ENCODE measurements around the gene EPHA8.

EPHA8 gene

DNA sequence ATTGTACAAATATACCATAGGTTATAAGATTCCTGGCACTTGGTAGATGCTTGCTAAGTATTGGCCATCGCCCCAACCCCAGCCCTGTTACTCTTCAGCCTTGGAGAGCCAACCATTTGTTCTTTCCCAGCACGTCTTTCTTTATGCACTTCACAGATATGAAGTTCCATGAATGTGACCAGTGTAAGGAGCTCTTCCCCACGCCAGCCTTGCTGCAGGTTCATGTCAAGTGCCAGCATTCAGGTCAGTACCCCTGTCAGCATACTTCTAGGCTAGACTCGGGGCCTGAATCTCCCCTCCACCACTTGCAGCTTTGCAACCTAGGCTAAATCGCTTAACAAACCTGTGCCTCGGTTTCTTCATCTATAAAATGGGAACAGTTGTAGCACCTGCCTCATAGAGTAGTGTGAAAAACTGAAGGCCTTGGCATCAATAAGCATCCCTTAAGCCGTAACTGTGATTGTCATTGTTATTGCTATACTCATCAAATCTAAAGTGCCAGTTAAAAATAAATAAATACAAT lies 41.0 kb upstream of the EPHA8 start:
- no peak for DNase-seq (ENCODE audit: low read depth, low spot score)
- in situ Hi-C loops (cut with HindIII; ENCODE audit: low sequenced_read_pairs) = no loop called here
- TF ChIP-seq, protein P1, sequence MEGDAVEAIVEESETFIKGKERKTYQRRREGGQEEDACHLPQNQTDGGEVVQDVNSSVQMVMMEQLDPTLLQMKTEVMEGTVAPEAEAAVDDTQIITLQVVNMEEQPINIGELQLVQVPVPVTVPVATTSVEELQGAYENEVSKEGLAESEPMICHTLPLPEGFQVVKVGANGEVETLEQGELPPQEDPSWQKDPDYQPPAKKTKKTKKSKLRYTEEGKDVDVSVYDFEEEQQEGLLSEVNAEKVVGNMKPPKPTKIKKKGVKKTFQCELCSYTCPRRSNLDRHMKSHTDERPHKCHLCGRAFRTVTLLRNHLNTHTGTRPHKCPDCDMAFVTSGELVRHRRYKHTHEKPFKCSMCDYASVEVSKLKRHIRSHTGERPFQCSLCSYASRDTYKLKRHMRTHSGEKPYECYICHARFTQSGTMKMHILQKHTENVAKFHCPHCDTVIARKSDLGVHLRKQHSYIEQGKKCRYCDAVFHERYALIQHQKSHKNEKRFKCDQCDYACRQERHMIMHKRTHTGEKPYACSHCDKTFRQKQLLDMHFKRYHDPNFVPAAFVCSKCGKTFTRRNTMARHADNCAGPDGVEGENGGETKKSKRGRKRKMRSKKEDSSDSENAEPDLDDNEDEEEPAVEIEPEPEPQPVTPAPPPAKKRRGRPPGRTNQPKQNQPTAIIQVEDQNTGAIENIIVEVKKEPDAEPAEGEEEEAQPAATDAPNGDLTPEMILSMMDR (IDR thresholded peaks at IDR 0.05; ENCODE audit: low read depth, low read length) = no peak
- H3K4me3 ChIP-seq (ENCODE audit: low read depth, low read length) = no peak overlapping the region

DNA sequence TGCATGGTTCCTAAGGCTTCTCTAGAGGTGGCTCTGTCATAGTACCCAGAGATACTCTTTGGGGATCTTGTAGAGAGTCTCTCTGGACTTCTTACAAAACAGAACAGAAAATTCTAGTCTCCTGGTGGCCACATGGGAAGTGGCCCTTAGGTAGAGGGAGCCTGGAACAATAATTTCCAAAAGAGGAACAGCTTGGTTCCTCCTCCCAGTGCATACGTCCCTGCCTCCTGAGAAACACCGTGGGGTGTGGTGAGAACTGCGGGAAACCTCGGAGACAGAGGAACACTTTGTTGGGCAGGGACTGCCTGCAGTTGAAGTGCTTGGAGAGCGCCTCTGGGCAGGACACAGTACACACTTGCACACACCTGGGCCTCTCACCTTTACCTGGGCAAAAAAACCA lies 38.8 kb upstream of the EPHA8 start:
- no peak for DNase-seq (ENCODE audit: low read depth, low spot score)
- in situ Hi-C loops (cut with HindIII; ENCODE audit: low sequenced_read_pairs) = no loop called here
- no peak overlapping the region for H3K4me3 ChIP-seq (ENCODE audit: low read depth, low read length)
- TF ChIP-seq, protein P1 (IDR thresholded peaks at IDR 0.05; ENCODE audit: low read depth, low read length) = no peak

DNA sequence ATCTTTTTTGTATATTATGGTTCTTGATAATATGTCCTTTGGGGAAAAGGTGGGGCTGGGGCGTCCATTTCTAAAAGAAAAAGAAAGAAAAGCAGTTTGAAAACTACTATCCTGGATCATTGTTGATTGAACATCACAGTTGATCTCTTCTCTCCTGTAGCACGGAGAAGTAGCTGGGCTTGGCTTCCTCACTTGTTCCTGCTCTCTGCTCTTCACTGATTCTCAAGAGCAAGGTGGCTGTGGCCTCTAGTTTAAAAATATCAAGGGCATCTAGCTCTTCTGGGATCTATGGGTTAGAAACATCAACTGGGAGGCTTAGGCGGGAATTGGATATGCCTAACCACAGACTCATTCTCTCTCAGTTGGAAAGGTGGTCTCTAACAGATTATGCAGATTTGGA lies 38.1 kb upstream of the EPHA8 start:
- TF ChIP-seq, protein P1 (IDR thresholded peaks at IDR 0.05; ENCODE audit: low read depth, low read length) = no peak
- in situ Hi-C loops (cut with HindIII; ENCODE audit: low sequenced_read_pairs) = no loop called here
- no peak for DNase-seq (ENCODE audit: low read depth, low spot score)
- H3K4me3 ChIP-seq (ENCODE audit: low read depth, low read length) = no peak overlapping the region

DNA sequence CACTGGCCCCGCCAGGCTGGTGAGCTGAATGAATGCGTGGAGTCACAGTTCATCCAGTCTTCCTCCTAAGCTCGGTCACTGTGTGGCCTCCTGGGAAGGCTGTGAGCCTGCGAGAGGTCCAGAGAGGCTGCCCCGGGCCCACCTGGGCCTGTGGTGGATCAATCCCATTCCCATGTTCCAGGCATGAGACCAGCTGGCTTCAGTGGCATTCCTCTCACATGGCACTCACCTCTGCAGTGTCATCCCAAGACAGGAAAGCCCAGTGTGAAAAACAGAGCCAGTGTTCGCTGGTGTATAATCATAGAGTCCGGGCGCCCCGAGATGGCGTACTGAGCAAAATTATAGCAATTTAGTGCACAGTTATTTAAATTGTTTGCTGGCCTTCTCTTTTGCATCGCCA lies 37.6 kb upstream of the EPHA8 start:
- no peak for DNase-seq (ENCODE audit: low read depth, low spot score)
- H3K4me3 ChIP-seq (ENCODE audit: low read depth, low read length) = no peak overlapping the region
- in situ Hi-C loops (cut with HindIII; ENCODE audit: low sequenced_read_pairs) = no loop called here
- TF ChIP-seq, protein P1 (IDR thresholded peaks at IDR 0.05; ENCODE audit: low read depth, low read length) = no peak

DNA sequence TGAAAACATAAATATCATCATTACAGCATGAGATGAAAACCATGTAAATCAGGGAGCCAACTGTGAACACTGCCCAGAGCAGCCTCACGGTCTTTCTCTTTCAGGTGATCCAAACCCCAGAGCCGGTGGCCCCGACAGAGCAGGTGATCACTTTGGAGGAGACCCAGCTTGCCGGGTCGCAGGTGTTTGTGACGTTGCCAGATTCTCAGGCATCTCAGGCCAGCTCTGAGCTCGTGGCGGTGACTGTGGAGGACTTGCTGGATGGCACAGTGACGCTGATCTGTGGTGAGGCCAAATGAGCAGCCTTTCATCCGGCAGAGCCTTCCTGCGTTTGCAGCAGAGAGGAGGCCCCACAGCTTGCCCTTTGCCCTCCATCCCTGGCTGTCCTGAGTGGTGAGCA lies 37.2 kb upstream of the EPHA8 start:
- no peak for DNase-seq (ENCODE audit: low read depth, low spot score)
- H3K4me3 ChIP-seq (ENCODE audit: low read depth, low read length) = no peak overlapping the region
- in situ Hi-C loops (cut with HindIII; ENCODE audit: low sequenced_read_pairs) = no loop called here
- TF ChIP-seq, protein P1 (IDR thresholded peaks at IDR 0.05; ENCODE audit: low read depth, low read length) = no peak

DNA sequence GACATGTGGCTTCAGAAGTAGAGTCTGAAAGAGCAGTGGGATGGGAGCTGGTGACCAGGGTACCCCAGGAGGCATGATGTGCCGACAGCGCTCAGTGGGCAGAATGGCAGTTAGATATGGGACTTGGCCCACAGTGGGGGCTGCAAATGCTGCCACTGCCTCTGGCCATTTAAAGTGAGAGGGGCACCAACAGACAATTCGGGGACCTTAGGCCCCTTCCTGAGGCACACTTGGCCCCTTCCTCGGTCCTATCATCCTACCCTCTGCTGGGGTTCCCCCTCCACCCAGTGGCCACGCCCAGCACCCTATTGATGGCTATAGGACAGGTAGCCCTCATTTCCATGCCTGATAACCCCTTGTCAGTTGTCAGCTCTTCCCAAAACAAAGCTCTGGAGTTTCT lies 36.6 kb upstream of the EPHA8 start:
- no peak for DNase-seq (ENCODE audit: low read depth, low spot score)
- TF ChIP-seq, protein P1 (IDR thresholded peaks at IDR 0.05; ENCODE audit: low read depth, low read length) = no peak
- in situ Hi-C loops (cut with HindIII; ENCODE audit: low sequenced_read_pairs) = no loop called here
- no peak overlapping the region for H3K4me3 ChIP-seq (ENCODE audit: low read depth, low read length)

DNA sequence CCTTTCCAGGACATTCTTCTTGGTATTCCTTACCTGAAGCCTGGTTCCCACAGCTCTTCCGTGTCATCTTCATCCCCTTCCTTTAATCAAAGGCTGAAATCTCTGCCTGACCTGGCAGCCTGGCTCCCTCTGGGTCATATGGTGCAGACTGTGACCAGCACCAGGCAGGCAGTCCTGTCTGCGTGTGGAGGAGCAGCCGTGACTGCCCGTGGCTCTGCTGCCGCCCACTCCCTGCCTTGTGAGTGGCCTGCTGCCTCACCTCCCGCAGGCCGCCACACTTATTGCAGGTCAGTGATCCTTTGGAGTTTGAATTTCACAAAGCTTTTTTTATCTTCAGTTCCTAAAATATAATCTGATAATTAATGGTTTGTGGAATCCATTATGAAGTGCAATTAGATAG lies 36.2 kb upstream of the EPHA8 start:
- in situ Hi-C loops (cut with HindIII; ENCODE audit: low sequenced_read_pairs) = no loop called here
- no peak for DNase-seq (ENCODE audit: low read depth, low spot score)
- H3K4me3 ChIP-seq (ENCODE audit: low read depth, low read length) = no peak overlapping the region
- TF ChIP-seq, protein P1 (IDR thresholded peaks at IDR 0.05; ENCODE audit: low read depth, low read length) = no peak

Data from astrocyte of the spinal cord (primary cell).